GM12873 (cell line): ENCODE measurements around the gene GRIK1.

ENCODE experiments used
- TF ChIP-seq, protein P1 (sequence below): IDR thresholded peaks from 2 replicates; pipeline ENCODE4 v1.5.1; 2012; ENCODE audit warnings: low read depth, mild to moderate bottlenecking, moderate library complexity, low read length, control low read depth; ENCODE audit not compliant: insufficient read depth; ENCODE audit errors: missing control alignments

The GRIK1 gene

GRCh38 chr21:29669416-29669815 is 270.4 kb downstream of the GRIK1 start:
- TF ChIP-seq, protein P1, sequence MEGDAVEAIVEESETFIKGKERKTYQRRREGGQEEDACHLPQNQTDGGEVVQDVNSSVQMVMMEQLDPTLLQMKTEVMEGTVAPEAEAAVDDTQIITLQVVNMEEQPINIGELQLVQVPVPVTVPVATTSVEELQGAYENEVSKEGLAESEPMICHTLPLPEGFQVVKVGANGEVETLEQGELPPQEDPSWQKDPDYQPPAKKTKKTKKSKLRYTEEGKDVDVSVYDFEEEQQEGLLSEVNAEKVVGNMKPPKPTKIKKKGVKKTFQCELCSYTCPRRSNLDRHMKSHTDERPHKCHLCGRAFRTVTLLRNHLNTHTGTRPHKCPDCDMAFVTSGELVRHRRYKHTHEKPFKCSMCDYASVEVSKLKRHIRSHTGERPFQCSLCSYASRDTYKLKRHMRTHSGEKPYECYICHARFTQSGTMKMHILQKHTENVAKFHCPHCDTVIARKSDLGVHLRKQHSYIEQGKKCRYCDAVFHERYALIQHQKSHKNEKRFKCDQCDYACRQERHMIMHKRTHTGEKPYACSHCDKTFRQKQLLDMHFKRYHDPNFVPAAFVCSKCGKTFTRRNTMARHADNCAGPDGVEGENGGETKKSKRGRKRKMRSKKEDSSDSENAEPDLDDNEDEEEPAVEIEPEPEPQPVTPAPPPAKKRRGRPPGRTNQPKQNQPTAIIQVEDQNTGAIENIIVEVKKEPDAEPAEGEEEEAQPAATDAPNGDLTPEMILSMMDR = no peak

DNA sequence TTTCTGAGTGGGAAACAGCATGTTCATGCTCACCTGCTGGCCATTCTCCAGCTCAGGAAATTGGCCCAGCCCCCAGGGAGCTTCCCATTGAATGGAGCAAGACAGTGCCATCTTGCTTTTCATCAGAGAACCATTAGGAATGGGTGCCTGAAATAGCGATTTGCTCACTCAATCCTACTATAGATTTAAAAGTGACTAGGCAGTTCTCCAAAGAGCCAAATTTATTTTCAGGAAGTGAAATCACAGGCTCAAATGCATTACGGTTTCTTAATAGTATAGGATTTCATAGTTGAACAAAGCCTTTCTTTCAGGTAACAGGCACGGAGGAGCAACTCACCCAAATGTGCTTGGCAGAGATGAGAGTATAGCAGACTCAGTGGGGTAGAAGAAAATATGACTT is 272.1 kb downstream of the GRIK1 start:
- TF ChIP-seq, protein P1 = no peak

DNA sequence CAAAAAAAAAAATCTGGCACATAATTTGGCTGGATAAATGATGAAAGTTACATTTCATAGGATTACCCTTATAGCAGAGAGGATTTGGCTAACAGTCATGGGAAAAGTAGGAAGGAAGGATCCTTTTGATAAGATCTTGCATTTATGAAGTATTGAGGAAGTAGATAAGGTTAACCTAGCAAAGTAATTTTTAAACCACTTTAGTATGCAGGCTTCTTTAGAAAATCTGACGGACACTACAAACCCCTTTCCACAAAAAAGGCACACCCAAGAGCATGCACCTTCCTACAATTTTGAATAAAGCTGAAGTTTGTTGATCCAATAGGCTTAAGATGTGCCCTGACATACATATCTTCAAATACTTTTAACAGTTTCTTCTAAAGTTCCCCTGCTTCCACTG is 275.2 kb downstream of the GRIK1 start:
- TF ChIP-seq, protein P1 = no peak

GRCh38 chr21:29661672-29662442 is 277.9 kb downstream of the GRIK1 start:
- TF ChIP-seq, protein P1 = no peak

DNA sequence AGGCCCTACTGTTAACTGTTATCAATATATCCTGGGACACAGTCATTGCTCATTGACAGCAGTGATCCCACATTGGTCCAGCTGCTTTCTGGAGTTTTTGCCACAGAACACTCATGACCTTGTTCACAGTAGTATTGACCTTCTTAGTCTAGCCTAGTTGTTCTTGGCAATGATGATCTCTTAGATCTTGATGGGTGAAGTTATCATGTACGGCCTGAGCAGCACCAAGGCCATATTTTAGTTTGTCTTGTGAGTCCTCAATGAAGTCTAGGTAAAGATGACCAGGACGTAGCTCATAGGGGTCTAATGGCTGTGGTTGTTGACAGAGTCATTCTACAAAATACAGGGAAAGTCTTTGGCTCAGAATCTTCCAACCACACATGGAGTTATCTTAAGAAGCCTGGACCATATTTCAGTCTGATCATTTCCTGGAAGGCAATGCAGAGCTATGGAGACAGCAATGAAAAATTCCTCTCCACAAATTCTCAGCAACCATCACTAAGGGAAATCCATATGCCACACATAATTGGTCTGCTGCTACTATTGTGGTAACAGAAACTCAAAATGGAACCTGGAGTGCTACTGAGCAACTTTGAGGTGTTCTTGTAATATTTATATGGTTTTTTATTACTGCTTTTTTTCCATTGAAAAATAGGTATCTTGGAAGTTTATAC is 279.6 kb downstream of the GRIK1 start:
- TF ChIP-seq, protein P1 = no peak

DNA sequence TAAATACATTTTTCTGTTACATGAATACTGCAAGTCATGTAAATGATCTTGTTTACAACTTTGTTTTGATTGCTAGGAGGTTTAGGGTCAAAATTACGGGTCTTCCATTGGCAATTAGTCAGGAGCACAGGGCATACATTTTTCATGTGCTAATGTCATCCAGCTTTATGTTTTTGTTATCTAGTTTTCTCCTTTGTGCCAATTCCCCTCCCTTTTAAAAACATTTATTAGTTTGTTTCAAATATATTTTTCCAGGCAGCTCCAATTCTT is 280.9 kb downstream of the GRIK1 start:
- TF ChIP-seq, protein P1 = no peak

DNA sequence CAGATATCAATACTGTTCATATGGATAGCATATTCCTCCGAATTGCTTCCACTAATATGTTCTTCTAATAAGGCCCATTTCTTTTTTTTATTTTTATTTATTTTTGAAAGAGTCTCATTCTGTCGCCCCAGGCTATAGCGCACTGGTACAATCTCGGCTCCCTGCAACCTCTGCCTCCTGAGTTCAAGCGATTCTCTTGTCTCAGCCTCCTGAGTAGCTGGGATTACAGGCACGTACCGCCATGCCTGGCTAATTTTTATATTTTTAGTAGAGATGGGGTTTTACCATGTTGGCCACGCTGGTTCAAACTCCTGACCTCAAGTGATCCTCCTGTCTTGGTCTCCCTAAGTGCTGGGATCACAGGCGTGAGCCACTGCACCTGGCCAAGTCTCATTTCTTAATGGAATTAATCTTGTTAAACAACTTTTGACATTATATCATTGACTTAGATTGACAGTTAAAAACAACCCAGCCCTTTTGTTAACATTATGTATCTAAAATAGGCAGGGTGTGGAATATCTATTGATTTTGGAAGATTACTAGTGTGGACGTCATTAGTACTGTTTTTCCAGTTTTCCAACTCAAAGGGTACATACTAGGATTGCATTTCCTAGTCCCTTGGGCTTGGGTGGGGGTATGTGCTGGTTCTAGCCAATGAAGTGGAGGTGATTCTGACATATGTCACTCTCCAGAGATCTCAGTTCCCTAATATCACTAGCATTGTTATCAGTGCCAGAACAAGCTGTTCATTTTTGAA is 281.4 kb downstream of the GRIK1 start:
- TF ChIP-seq, protein P1 = no peak
